Astrocyte (in vitro differentiated cells and primary cell): ENCODE results near the gene NIP7.

Experiments used
- CTCF ChIP-seq: IDR thresholded peaks from 2 replicates; pipeline ENCODE4 v1.5.1; 2011; ENCODE audit warnings: low read depth, mild to moderate bottlenecking, inconsistent platforms, low read length, moderate library complexity; ENCODE audit not compliant: insufficient read depth
- EZH2 ChIP-seq: IDR thresholded peaks from 2 replicates; pipeline ENCODE4 v1.6.1; 2012; ENCODE audit warnings: mild to moderate bottlenecking, low read length, inconsistent platforms; ENCODE audit not compliant: insufficient read depth

DNA sequence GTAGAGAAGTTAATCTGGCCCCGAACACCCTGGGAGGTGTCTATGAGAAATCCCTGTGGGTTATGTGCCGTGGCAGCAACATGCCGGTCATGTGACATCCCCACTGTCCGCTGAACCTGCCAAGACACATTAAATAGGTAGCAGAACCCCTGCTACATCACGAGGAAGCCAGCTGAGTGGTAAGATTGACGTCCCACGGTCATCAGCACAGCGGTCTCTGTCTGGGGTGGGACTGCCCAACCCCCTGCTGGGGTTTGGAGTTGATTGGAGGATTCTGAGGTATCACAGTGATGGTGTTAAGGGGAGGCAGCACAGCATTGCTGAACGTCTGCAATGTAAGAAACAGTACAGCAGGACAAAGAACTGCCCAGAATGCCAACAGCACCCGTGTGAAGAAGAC, 10.0 kb downstream of the NIP7 start:
- TF ChIP-seq CTCF (no peak), EZH2 (no peak)
